Adrenal gland (tissue), 12 donors: ENCODE measurements around the gene GPLD1. TPM values are rescaled to one million over a fixed set of nuclear protein-coding genes. Genes with fewer than 3 reads are reported as not detected.
A peak's percentile ranks its signal among the peaks of the same experiment; 100 is the strongest.

Experiments used
- DNase-seq, 7 donors: peaks; one replicate each; pipeline ENCODE4 v3.0.0-alpha.2; 2019 to 2020
- H3K27ac ChIP-seq, 5 donors: fragments of 200-600 bp; sonication (generic) in 4 of 5; 1 replicate in 3 of 5; 2 replicates in 2 of 5; pipeline versions ENCODE4 v1.5.1 to v1.8.0; 2016 to 2020; ENCODE audit warnings: mild to moderate bottlenecking in 1 of 5
- H3K27me3 ChIP-seq: fragments of 200-600 bp; 2 replicates; pipeline ENCODE4 v1.8.0; 2021
- H3K36me3 ChIP-seq, 2 donors: fragments of 200-600 bp; replicated peaks in 1 of 2; 1 replicate in 1 of 2; 2 replicates in 1 of 2; pipeline versions ENCODE4 v1.5.1 to v1.8.0; 2018 to 2022
- H3K4me1 ChIP-seq, 2 donors: fragments of 200-600 bp; replicated peaks in 1 of 2; 1 replicate in 1 of 2; 2 replicates in 1 of 2; pipeline versions ENCODE4 v1.5.1 to v1.8.0; 2018 to 2021
- H3K4me3 ChIP-seq, 4 donors: fragments of 200-600 bp; sonication (generic) in 3 of 4; one replicate each; pipeline ENCODE4 v1.5.1; 2016 to 2018
- H3K9me3 ChIP-seq, 3 donors: fragments of 200-600 bp; sonication (generic) in 1 of 3; replicated peaks in 1 of 3; 1 replicate in 2 of 3; 2 replicates in 1 of 3; pipeline versions ENCODE4 v1.5.1 to v1.8.0; 2016 to 2021
- CTCF ChIP-seq, 6 experiments: fragments of 450-650 bp in 4 of 6; fragments of 200-600 bp in 2 of 6; sonication (generic) in 1 of 6; IDR thresholded peaks; 1 replicate in 5 of 6; 2 replicates in 1 of 6; pipeline versions ENCODE4 v1.5.1 to v1.8.0; 2016 to 2021; ENCODE audit warnings: antibody characterized with exemption in 6 of 6, mild to moderate bottlenecking in 2 of 6, moderate library complexity in 1 of 6
- POLR2A ChIP-seq, 2 donors: fragments of 450-650 bp; IDR thresholded peaks; one replicate each; pipeline ENCODE4 v1.6.1; 2017; ENCODE audit warnings: antibody characterized with exemption in 2 of 2, mild to moderate bottlenecking in 2 of 2, moderate library complexity in 1 of 2
- WGBS, 4 donors: extraction: QIAGEN DNeasy Blood & Tissue Kit in 2 of 4; methylation state at CpG; one replicate each; pipeline versions ENCODE4 v1.1.5 to v1.1.7; 2013 to 2017; 5-methylcytosine and 5-hydroxymethylcytosine counted together
- intact Hi-C, 2 donors: fragments of 100-400 bp; cut with DNase I; formaldehyde crosslinking; loops; one replicate each; pipeline versions ENCODE4 v1.14.1 to v1.15.0; 2022 to 2023
- polyA plus RNA-seq, 3 donors: library from polyadenylated mRNA; stranded (reverse); fragments of 200-250 nt in 2 of 3; fragments of 350-450 nt in 1 of 3; fragmentation: Illumina TruSeq in 1 of 3; extraction: RNeasy Lipid Tissue Mini Kit (QIAGEN cat#74804) in 1 of 3; gene quantifications; one replicate each; pipeline ENCODE4 v1.2.3, GENCODE V29; 2013 to 2014
- total RNA-seq, 9 donors: library from RNA; depleted of rRNA in 4 of 9; stranded (reverse); fragments of >200 nt in 4 of 9; fragments of 120-200 nt in 1 of 9; fragmentation: NEBNext Ultra II Directional in 1 of 9; extraction: Animal tissue kit (Norgen Biotek cat#: 25700) in 1 of 9; gene quantifications; one replicate each; pipeline versions ENCODE4 v1.1.0 to v1.2.4, GENCODE V29; 2013 to 2023
- donor health status: healthy with polysubstance abuse.
- donor health status: Bipolar disorder and iron deficiency.
- donor health status: DM: yes; HTN: yes; CAD: no.
- donor health status: DM: no; HTN: no; CAD: no.
- donor health status: DM: no; HTN: no; CAD: no.
- donor health status: DM: yes; HTN: yes; CAD: no.

The GPLD1 gene
- total and polyA plus RNA-seq, 12 donors: 0.34 to 1.8 (median 0.98) TPM

- no peaks in the 10 kb centered on the region for H3K4me1 ChIP-seq
- WGBS, 4 donors: 68 to 88% (median 81%) methylated on average over 4 of the region's 4 CpGs
- H3K4me3 ChIP-seq: no peak overlapping the region
- H3K36me3 ChIP-seq: no peaks in the 10 kb centered on the region
- intact Hi-C loops: no loop called here
- H3K27ac ChIP-seq: no peak overlapping the region
- no peak for DNase-seq
- TF ChIP-seq CTCF (IDR thresholded peaks at IDR 0.05) (no peak), POLR2A (IDR thresholded peaks at IDR 0.05) (no peak)
- no peaks in the 10 kb centered on the region for H3K9me3 ChIP-seq
- no peaks in the 10 kb centered on the region for H3K27me3 ChIP-seq
These were observed 44.8 kb downstream of the GPLD1 start for GRCh38 chr6:24444588-24444987.

GRCh38 chr6:24441599-24441904, 47.8 kb downstream of the GPLD1 start:
- intact Hi-C loops: no loop called here
- H3K27me3 ChIP-seq: no peaks in the 10 kb centered on the region
- no peak overlapping the region for H3K27ac ChIP-seq
- H3K9me3 ChIP-seq: no peaks in the 10 kb centered on the region
- H3K36me3 ChIP-seq: no peaks in the 10 kb centered on the region
- WGBS, 4 donors: 74 to 92% (median 82%) methylated on average over 3 of the region's 3 CpGs
- H3K4me3 ChIP-seq: no peak overlapping the region
- DNase-seq: no peak
- no peaks in the 10 kb centered on the region for H3K4me1 ChIP-seq
- no peak for TF ChIP-seq POLR2A (IDR thresholded peaks at IDR 0.05)
- no peak for TF ChIP-seq CTCF (IDR thresholded peaks at IDR 0.05)

- H3K27me3 ChIP-seq: no peaks in the 10 kb centered on the region
- H3K27ac ChIP-seq: no peak overlapping the region
- H3K4me3 ChIP-seq: no peak overlapping the region
- peak in 1 of 7 donors; percentile 8 for DNase-seq
- H3K9me3 ChIP-seq: no peaks in the 10 kb centered on the region
- TF ChIP-seq POLR2A (IDR thresholded peaks at IDR 0.05): no peak
- TF ChIP-seq CTCF (IDR thresholded peaks at IDR 0.05): no peak
- H3K4me1 ChIP-seq: no peaks in the 10 kb centered on the region
- WGBS, 4 donors: 77 to 86% (median 81%) methylated on average over 16 of the region's 16 CpGs
- intact Hi-C loops: no loop called here
- no peaks in the 10 kb centered on the region for H3K36me3 ChIP-seq
These were observed 48.3 kb downstream of the GPLD1 start for GRCh38 chr6:24440897-24441598.

GRCh38 chr6:24439858-24440539, 49.4 kb downstream of the GPLD1 start:
- H3K4me1 ChIP-seq: no peaks in the 10 kb centered on the region
- TF ChIP-seq POLR2A (IDR thresholded peaks at IDR 0.05) (no peak), CTCF (IDR thresholded peaks at IDR 0.05) (no peak)
- DNase-seq: no peak
- no peak overlapping the region for H3K27ac ChIP-seq
- no peaks in the 10 kb centered on the region for H3K36me3 ChIP-seq
- no peak overlapping the region for H3K4me3 ChIP-seq
- no peaks in the 10 kb centered on the region for H3K9me3 ChIP-seq
- intact Hi-C loops: no loop called here
- H3K27me3 ChIP-seq: no peaks in the 10 kb centered on the region
- WGBS, 4 donors: 91 to 97% (median 95%) methylated on average over 3 of the region's 3 CpGs
